Panc1 (cell line): Measurements from ENCODE around the gene FAM187B. TPM values are rescaled to one million over a fixed set of nuclear protein-coding genes. Genes with fewer than 3 reads are reported as not detected.

Experiments used
- ATAC-seq: fragments of 200-7000 bp; cut with Tn5 transposase; 2 replicates; pipeline ENCODE4 v1.9.1; 2020; ENCODE audit warnings: mild to moderate bottlenecking, moderate library complexity
- BruUV-seq: library from RNA; stranded (reverse); fragments of 400-500 nt; replicated peaks from 2 replicates; lab custom pipeline; 2021; lab: Mats Ljungman, UMichigan
- CTCF ChIA-PET: fragments of 300-600 bp; sonication (Branson Sonifier 250); formaldehyde crosslinking; loops from one replicate; lab custom pipeline; 2022; ENCODE audit warnings: antibody characterized with exemption; lab: Charles Lee
- POLR2A ChIA-PET: fragments of 300-600 bp; sonication (Branson Sonifier 250); formaldehyde crosslinking; loops from one replicate; lab custom pipeline; 2022; ENCODE audit warnings: antibody characterized with exemption; lab: Charles Lee
- DNase-seq: peaks from one replicate; pipeline ENCODE4 v3.0.0-alpha.2; 2010; ENCODE audit warnings: low read depth, low spot score
- H3K27ac ChIP-seq: 2 replicates; pipeline ENCODE4 v1.5.1; 2011; ENCODE audit warnings: mild to moderate bottlenecking, low read length, inconsistent platforms
- H3K27me3 ChIP-seq: fragments of 200-500 bp; sonication (Bioruptor generic); 2 replicates; pipeline ENCODE4 v1.6.0; 2014; ENCODE audit warnings: low read length, inconsistent platforms; ENCODE audit not compliant: control insufficient read depth, insufficient read depth
- H3K36me3 ChIP-seq: fragments of 200-500 bp; sonication (Bioruptor generic); 2 replicates; pipeline ENCODE4 v1.5.1; 2014; ENCODE audit warnings: inconsistent platforms, mild to moderate bottlenecking, low read length, moderate library complexity; ENCODE audit not compliant: control insufficient read depth, insufficient read depth
- H3K4me1 ChIP-seq: 2 replicates; pipeline ENCODE4 v1.5.1; 2011; ENCODE audit warnings: inconsistent platforms, mild to moderate bottlenecking, low read length, moderate library complexity; ENCODE audit not compliant: control insufficient read depth, insufficient read depth
- H3K4me3 ChIP-seq, 2 experiments: 2 replicates each; pipeline ENCODE4 v1.5.1; 2011 to 2012; ENCODE audit warnings: low read depth in 2 of 2, low read length in 2 of 2, mild to moderate bottlenecking in 2 of 2, inconsistent platforms in 1 of 2, moderate library complexity in 1 of 2
- H3K9me3 ChIP-seq: fragments of 200-500 bp; sonication (Bioruptor generic); 2 replicates; pipeline ENCODE4 v1.5.1; 2014; ENCODE audit warnings: low read depth, mild to moderate bottlenecking, inconsistent platforms, low read length, moderate library complexity; ENCODE audit not compliant: control insufficient read depth, insufficient read depth
- POLR2AphosphoS5 ChIP-seq: IDR thresholded peaks from 2 replicates; pipeline ENCODE4 v1.6.1; 2012; ENCODE audit warnings: mild to moderate bottlenecking, low read depth, low read length, moderate library complexity
- SIN3A ChIP-seq: IDR thresholded peaks from 2 replicates; pipeline ENCODE4 v1.6.1; 2012; ENCODE audit warnings: low read depth, mild to moderate bottlenecking, low read length, moderate library complexity, borderline replicate concordance; ENCODE audit not compliant: insufficient read depth
- TCF7L2 ChIP-seq: IDR thresholded peaks from 2 replicates; pipeline ENCODE4 v1.6.1; 2011; ENCODE audit warnings: mild to moderate bottlenecking, low read depth, low read length, inconsistent platforms
- in situ Hi-C: cut with HindIII; loops from 2 replicates; pipeline ENCODE4 v1.10.0; 2016; ENCODE audit warnings: low sequenced_read_pairs, low pct_unique_long_range_greater_than_20kb
- intact Hi-C: fragments of 100-400 bp; cut with micrococcal nuclease; formaldehyde crosslinking; loops from one replicate; pipeline ENCODE4 v1.10.0; 2022; ENCODE audit not compliant: unreplicated experiment
- total RNA-seq: library from RNA; stranded (reverse); gene quantifications from one replicate; pipeline ENCODE4 v1.2.1, GENCODE V29; 2021; ENCODE audit not compliant: unreplicated experiment
- TF ChIP-seq, protein P1 (sequence below), 2 experiments: IDR thresholded peaks; 2 replicates each; pipeline ENCODE4 v1.6.1; 2011 to 2012; ENCODE audit warnings: low read depth in 2 of 2, control low read depth in 1 of 2, low read length in 1 of 2, mild to moderate bottlenecking in 1 of 2, moderate library complexity in 1 of 2; ENCODE audit not compliant: insufficient read depth in 1 of 2
- TF ChIP-seq, protein P2 (sequence below): fragments of 450-650 bp; IDR thresholded peaks from 2 replicates; pipeline ENCODE4 v1.5.1; 2017; ENCODE audit warnings: mild to moderate bottlenecking

FAM187B gene
- total RNA-seq, 1 experiment from 2014 or later = not detected

DNA sequence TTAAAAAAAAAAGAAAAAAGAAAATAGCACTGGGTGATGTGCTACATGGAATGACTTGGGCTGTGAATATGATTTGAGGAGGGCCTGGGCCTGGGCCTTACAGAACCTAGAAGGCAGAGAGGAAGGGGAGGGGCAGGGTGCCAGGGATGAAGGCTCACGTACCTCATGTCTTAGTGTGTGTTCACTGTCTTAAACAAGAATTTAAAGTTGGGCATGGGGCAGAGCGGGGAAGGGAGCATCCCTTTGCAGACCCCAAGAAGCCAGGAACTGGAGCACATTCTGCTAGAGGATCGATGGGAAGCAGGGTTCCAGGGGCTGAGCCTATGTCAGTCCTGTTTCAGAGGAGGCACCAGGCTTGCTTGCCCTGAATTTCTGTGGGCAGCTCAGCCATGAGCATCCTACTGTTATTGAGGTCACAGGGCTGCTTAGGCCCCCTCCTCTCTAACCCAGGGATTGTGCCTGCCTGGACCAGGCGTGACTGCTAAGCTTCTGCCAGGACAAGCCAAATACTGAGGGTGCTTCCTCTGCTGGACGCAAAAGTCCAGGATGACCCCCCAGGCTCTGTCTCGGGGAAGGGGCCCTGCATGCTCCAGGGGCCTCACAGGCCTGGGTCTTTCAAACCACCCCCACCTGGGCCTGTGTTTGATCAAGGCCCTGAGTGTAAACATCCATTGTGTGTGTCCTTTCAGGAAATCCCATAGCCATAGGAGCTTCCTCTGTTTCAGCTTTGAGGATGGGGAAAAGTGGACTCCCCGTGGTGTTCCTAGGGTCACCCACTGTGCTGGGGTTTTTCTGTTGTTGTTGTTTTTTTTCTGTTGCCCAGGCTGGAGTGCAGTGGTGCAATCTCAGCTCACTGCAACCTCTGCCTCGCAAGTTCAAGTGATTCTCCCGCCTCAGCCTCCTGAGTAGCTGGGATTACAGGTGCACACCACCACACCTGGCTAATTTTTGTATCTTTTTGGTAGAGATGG, 25.1 kb upstream of the FAM187B start:
- ChIA-PET POLR2A (no interaction called here), CTCF (no interaction called here)
- no peaks in the 10 kb centered on the region for H3K27me3 ChIP-seq
- in situ Hi-C loops = no loop called here
- no peak overlapping the region for H3K27ac ChIP-seq
- no peak for ATAC-seq
- no TSS peak for BruUV-seq
- DNase-seq = no peak
- intact Hi-C loops = no loop called here
- no peaks in the 10 kb centered on the region for H3K9me3 ChIP-seq
- H3K36me3 ChIP-seq = no peaks in the 10 kb centered on the region; the same call in 1 of the 2 replicates
- no peak for TF ChIP-seq TCF7L2
- TF ChIP-seq POLR2AphosphoS5 = no peak
- TF ChIP-seq, protein P1, sequence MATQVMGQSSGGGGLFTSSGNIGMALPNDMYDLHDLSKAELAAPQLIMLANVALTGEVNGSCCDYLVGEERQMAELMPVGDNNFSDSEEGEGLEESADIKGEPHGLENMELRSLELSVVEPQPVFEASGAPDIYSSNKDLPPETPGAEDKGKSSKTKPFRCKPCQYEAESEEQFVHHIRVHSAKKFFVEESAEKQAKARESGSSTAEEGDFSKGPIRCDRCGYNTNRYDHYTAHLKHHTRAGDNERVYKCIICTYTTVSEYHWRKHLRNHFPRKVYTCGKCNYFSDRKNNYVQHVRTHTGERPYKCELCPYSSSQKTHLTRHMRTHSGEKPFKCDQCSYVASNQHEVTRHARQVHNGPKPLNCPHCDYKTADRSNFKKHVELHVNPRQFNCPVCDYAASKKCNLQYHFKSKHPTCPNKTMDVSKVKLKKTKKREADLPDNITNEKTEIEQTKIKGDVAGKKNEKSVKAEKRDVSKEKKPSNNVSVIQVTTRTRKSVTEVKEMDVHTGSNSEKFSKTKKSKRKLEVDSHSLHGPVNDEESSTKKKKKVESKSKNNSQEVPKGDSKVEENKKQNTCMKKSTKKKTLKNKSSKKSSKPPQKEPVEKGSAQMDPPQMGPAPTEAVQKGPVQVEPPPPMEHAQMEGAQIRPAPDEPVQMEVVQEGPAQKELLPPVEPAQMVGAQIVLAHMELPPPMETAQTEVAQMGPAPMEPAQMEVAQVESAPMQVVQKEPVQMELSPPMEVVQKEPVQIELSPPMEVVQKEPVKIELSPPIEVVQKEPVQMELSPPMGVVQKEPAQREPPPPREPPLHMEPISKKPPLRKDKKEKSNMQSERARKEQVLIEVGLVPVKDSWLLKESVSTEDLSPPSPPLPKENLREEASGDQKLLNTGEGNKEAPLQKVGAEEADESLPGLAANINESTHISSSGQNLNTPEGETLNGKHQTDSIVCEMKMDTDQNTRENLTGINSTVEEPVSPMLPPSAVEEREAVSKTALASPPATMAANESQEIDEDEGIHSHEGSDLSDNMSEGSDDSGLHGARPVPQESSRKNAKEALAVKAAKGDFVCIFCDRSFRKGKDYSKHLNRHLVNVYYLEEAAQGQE (IDR thresholded peaks at IDR 0.05; ENCODE audit: insufficient read depth in 1 of 2, low read depth in 2 of 2, low read length in 1 of 2) = no peak
- TF ChIP-seq, protein P2, sequence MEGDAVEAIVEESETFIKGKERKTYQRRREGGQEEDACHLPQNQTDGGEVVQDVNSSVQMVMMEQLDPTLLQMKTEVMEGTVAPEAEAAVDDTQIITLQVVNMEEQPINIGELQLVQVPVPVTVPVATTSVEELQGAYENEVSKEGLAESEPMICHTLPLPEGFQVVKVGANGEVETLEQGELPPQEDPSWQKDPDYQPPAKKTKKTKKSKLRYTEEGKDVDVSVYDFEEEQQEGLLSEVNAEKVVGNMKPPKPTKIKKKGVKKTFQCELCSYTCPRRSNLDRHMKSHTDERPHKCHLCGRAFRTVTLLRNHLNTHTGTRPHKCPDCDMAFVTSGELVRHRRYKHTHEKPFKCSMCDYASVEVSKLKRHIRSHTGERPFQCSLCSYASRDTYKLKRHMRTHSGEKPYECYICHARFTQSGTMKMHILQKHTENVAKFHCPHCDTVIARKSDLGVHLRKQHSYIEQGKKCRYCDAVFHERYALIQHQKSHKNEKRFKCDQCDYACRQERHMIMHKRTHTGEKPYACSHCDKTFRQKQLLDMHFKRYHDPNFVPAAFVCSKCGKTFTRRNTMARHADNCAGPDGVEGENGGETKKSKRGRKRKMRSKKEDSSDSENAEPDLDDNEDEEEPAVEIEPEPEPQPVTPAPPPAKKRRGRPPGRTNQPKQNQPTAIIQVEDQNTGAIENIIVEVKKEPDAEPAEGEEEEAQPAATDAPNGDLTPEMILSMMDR = no peak
- TF ChIP-seq SIN3A = no peak
- no peak overlapping the region for H3K4me3 ChIP-seq
- H3K4me1 ChIP-seq = no peaks in the 10 kb centered on the region

DNA sequence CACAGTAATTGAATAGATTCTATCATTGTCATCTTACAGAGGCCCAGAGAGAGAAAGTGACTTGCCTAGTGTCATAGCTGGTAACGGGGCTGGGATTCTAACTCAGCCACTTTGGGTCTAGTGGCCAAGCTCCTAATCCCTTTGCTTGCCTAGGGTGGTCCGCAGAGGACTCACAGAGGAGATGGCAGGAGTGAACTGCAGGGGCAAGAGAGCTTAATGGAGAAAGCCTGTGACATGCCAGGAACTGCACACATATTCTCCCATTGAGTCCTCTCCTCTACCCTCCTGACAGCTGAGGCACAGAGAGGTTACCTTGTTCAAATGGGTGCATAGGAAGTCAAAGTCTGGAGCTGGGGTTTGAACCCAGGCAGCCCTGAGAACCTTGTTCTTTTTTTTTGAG, 22.9 kb upstream of the FAM187B start:
- intact Hi-C loops = no loop called here
- in situ Hi-C loops = no loop called here
- no peak overlapping the region for H3K27ac ChIP-seq
- TF ChIP-seq SIN3A = no peak
- TF ChIP-seq, protein P2 = no peak
- TF ChIP-seq TCF7L2 = no peak
- TF ChIP-seq, protein P1 (IDR thresholded peaks at IDR 0.05; ENCODE audit: insufficient read depth in 1 of 2, low read depth in 2 of 2, low read length in 1 of 2) = no peak
- TF ChIP-seq POLR2AphosphoS5 = no peak
- no TSS peak for BruUV-seq
- peaks cover 6% of the 10 kb centered on the region; the same call in 1 of the 2 replicates for H3K27me3 ChIP-seq
- H3K36me3 ChIP-seq = no peaks in the 10 kb centered on the region; the same call in 1 of the 2 replicates
- CTCF ChIA-PET = no interaction called here
- H3K4me3 ChIP-seq = no peak overlapping the region
- no peak for ATAC-seq
- peaks cover 4% of the 10 kb centered on the region; the same call in 1 of the 2 replicates for H3K4me1 ChIP-seq
- POLR2A ChIA-PET = interaction anchor here (0.5 kb wide), 1 partner anchor 315 kb away, joined by 3 read pairs; no protein-coding TSS in a partner anchor
- H3K9me3 ChIP-seq = no peaks in the 10 kb centered on the region
- DNase-seq = no peak
